D721Med (cell line): ENCODE results near the gene NALCN.

Source experiments
- DNase-seq: peaks from one replicate; pipeline ENCODE4 v3.0.0; 2011; ENCODE audit warnings: low spot score; ENCODE audit not compliant: insufficient read length
- FAIRE-seq: peaks from 2 replicates; lab custom pipeline; 2011; peaks lifted over from hg19 to GRCh38; lab: Jason Lieb, UNC
- TF ChIP-seq, protein P1 (sequence below): IDR thresholded peaks from 2 replicates; pipeline ENCODE4 v1.5.1; 2012; ENCODE audit warnings: mild to moderate bottlenecking, control low read depth; ENCODE audit not compliant: insufficient read depth; ENCODE audit errors: missing control alignments

Gene NALCN

DNA sequence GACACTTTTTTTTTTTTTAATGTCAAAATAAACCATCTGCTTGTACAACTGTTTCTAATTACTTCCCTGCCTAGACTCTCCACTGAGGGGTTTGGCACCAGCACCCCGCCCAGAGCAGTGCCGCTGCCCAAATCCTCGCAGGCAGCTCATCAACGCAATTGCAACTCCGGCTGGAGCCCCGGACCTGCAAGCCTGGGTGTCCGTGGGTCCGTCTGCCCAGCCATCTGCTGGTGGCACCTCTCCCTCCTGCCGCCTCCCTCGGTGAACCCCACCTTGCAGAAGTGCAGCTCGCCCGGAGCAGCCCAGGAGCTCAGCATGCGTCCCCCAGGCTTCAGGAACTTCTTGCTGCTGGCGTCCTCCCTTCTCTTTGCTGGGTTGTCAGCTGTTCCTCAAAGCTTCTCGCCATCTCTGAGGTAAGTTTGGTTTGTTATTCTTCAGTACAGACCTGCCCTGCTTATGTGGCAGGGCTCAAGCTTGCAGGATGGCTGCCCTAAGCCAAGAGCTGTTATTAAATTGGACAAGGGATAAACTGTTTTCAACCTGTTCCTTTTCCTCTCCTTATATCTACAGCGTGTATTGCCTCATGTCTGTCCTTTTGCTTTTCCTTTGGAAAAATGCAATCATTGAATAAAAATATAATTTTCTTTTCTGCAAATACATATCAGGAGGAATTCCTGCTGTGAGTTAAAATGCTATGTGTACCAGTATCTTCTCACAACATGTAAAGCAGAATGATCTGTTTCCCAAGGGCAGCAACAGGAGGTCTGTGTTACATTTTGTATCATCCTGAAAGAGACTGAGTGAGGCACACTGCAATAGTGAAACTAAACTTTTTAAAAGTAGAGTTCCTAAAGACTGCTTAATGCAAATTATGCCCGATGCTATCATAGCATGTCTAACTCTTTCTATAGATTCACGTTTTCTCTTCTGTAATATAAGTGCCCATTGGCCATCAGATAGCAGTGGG is 36.5 kb upstream of the NALCN start, which contains the start of gene ITGBL1:
TSS of gene ITGBL1 (plus strand) at position 157 of the 967 bp plus-strand sequence. CDS start at position 316, 159 bp downstream.
- DNase-seq (no peak), FAIRE-seq (no peak)
- TF ChIP-seq, protein P1, sequence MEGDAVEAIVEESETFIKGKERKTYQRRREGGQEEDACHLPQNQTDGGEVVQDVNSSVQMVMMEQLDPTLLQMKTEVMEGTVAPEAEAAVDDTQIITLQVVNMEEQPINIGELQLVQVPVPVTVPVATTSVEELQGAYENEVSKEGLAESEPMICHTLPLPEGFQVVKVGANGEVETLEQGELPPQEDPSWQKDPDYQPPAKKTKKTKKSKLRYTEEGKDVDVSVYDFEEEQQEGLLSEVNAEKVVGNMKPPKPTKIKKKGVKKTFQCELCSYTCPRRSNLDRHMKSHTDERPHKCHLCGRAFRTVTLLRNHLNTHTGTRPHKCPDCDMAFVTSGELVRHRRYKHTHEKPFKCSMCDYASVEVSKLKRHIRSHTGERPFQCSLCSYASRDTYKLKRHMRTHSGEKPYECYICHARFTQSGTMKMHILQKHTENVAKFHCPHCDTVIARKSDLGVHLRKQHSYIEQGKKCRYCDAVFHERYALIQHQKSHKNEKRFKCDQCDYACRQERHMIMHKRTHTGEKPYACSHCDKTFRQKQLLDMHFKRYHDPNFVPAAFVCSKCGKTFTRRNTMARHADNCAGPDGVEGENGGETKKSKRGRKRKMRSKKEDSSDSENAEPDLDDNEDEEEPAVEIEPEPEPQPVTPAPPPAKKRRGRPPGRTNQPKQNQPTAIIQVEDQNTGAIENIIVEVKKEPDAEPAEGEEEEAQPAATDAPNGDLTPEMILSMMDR = no peak

DNA sequence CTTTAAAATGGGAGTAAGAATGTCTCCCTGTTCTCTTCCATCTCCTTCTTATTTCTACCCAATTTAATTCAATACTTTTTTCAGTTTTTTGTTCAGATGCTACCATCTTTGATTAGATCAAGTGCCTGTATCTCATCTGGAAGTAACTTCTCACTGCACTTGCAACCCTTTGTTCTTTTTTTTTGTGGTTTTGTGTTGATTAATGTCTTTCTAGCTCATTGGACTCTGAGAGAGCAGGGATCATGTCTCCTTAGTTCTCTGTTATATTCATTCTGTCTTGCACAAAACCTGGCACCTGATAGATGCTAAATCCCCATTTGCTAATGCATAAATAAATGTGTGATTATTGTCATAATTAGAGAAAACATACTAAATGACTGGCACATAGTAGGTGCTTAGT is 35.3 kb upstream of the NALCN start:
- TF ChIP-seq, protein P1 = no peak
- FAIRE-seq = no peak
- no peak for DNase-seq

DNA sequence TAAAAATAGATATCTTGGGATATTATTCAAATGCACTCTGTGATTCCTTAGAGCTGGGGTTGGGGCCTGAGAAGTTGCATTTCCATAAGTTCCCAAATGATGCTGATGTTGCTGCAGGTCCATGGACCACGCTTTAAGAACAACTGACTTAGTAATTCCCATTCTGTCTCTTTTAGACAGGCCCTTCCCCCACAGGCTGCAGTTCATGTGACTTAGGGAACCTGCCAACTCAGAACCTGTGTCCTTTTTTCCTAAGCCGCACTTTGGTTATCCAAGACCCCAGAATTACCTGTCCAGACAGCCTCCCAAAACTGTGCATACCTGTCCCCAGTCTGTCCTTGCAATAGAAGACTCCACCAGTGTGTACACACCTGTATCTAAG is 34.4 kb upstream of the NALCN start:
- FAIRE-seq (no peak), DNase-seq (no peak)
- TF ChIP-seq, protein P1 = no peak

DNA sequence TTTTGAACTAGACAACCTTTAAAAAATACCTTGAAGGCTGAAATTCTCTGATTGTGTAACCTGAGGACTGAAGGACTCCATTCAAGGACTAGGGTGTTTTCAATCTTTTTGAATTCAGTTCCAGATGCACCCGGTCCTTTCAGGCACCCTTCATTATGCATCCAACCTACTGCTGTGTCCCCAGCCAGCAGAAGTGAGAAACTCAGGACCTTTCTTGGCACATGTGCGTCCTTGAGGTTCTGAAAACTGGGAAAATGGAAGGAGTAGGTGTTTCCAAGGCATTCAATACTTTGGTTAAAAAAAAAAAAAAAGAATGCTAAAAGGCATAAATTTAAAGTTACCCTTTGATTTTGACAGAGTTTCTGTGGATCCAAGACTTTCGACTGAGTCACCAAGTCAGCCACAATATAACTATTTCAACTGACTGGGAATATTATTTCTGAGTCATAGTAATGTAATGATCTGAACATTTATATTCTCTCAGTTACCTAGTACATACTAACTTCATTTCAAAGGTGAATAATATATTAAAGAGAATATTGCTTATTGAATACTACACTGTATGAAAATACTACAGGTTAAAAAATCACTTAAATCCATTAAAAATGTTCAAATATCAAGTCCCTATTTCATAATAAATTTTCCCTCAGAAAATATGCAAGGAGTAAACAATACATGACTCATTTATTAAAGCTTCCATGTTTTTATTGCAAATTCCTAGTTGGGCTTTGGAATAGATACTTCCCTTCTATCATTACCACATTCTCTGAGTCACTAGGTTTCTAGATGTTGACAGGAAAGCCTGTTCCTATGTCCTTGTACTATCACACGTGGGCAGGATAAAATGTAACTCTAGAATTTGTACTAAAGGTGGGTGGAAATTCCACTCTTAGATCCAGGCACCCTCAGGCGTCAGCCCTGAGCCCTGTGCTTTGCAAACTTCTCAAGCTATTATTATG is 33.8 kb upstream of the NALCN start:
- no peak for FAIRE-seq
- no peak for DNase-seq
- TF ChIP-seq, protein P1 = no peak

DNA sequence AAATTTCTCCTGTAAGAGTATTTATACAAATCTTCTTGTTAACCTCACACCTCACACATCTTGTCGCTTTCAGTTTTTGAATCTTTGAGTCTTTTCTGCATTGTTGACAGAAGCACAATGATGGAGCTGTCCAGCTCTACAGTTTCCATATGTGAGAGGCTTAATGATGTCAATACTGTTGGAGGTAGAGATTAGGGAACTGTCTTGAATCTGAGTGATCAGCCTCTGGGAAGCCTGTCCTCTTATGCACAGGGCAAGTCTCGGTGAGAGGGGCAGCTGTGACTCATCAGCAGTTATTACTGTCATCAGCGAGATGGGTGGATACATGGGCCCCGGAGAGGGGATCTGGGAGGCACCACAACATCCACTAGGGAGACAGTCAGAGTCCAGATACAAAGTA is 31.5 kb upstream of the NALCN start:
- TF ChIP-seq, protein P1 = no peak
- no peak for DNase-seq
- no peak for FAIRE-seq

DNA sequence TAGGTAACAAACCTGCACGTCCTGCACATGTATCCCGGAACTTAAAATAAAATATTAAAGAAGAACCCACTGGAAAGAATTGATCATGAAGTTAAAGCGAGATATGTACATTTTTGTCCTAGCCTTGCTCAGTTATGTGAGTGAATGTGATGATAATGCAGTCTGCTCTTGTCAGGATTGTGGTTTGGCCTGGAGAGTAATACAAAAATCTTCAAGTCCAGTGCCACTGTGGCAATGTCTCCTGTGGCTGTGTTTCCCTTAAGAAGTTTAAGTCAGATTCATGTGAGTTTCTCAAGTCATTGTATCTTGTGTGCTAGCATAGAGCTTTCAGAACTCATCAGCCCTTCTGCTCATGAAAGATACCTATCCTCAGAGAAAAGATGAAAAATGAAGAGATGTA is 18.2 kb upstream of the NALCN start:
- FAIRE-seq (no peak), DNase-seq (no peak)
- TF ChIP-seq, protein P1 = no peak
